SH-SY5Y (cell line): ENCODE results near the gene PI4K2A.

Experiments used
- GATA2 ChIP-seq: IDR thresholded peaks from 2 replicates; pipeline ENCODE4 v1.6.1; 2011; ENCODE audit warnings: mild to moderate bottlenecking, low read depth, low read length
- GATA3 ChIP-seq: IDR thresholded peaks from 2 replicates; pipeline ENCODE4 v1.6.1; 2011; ENCODE audit warnings: low read depth, mild to moderate bottlenecking, low read length, moderate library complexity

- TF ChIP-seq GATA2 (no peak), GATA3 (no peak)
These were observed 46.0 kb downstream of the PI4K2A start for GRCh38 chr10:97686301-97686961.
